Measurements from ENCODE around the gene C9orf72. TPM values are rescaled to one million over a fixed set of nuclear protein-coding genes. Genes with fewer than 3 reads are reported as not detected.

C9orf72 gene
- total and polyA plus RNA-seq, 2 of the 13 experiments (the other 11 are each of a cell fraction or from before 2014, with no cell fraction given): 3.1 to 5.9 TPM

- no peaks in the 10 kb centered on the region for H3K9me3 ChIP-seq (ENCODE audit: low read length)
- no peak overlapping the region for H3K27ac ChIP-seq (ENCODE audit: extremely low read length, insufficient read depth, low read length)
- ChIA-PET POLR2A (no interaction called here), CTCF (ENCODE audit: low intra/inter-chr PET ratio, low total read pairs) (no interaction called here)
- in situ Hi-C loops (cut with HindIII; ENCODE audit: extremely low pct_ligation_motif_present, low pct_unique_long_range_greater_than_20kb) (no loop called here), intact Hi-C loops (cut with micrococcal nuclease; ENCODE audit: unreplicated experiment) (no loop called here)
- WGBS (ENCODE audit: low lambda C conversion rate): 8% methylated on average over 4 of the region's 4 CpGs
- H3K4me2 ChIP-seq (ENCODE audit: low read depth, low read length): no peak overlapping the region
- no peak for TF ChIP-seq KLF13 (CRISPR knock-in tag; IDR thresholded peaks at IDR 0.05)
- TF ChIP-seq NCOR1 (IDR thresholded peaks at IDR 0.05; ENCODE audit: borderline replicate concordance, low read length): no peak
- TF ChIP-seq ZNF101 (CRISPR knock-in tag; IDR thresholded peaks at IDR 0.05; ENCODE audit: borderline replicate concordance, low read depth): no peak
- no peak for TF ChIP-seq ZNF383 (CRISPR knock-in tag; IDR thresholded peaks at IDR 0.05; ENCODE audit: borderline replicate concordance)
- TF ChIP-seq CENPBD1 (CRISPR knock-in tag; IDR thresholded peaks at IDR 0.05; ENCODE audit: borderline replicate concordance, low read depth): no peak
- no peak for TF ChIP-seq BATF2 (CRISPR knock-in tag; IDR thresholded peaks at IDR 0.05)
- no peak for TF ChIP-seq GZF1 (CRISPR knock-in tag; IDR thresholded peaks at IDR 0.05)
- no peak for TF ChIP-seq ZNF207 (IDR thresholded peaks at IDR 0.05; ENCODE audit: borderline replicate concordance)
- TF ChIP-seq ZBTB20 (CRISPR knock-in tag; IDR thresholded peaks at IDR 0.05; ENCODE audit: borderline replicate concordance, low read depth): no peak
- TF ChIP-seq SRY (CRISPR knock-in tag; IDR thresholded peaks at IDR 0.05): no peak
- TF ChIP-seq SMC3 (IDR thresholded peaks at IDR 0.05; ENCODE audit: low read length): no peak
- no peak for TF ChIP-seq AHR (CRISPR knock-in tag; IDR thresholded peaks at IDR 0.05)
- TF ChIP-seq GATAD2A (CRISPR knock-in tag; IDR thresholded peaks at IDR 0.05): no peak
- no peak for TF ChIP-seq PREB (CRISPR knock-in tag; IDR thresholded peaks at IDR 0.05)
- no peak for TF ChIP-seq DNMT3B (CRISPR knock-in tag; conservative IDR thresholded peaks at IDR 0.05)
- TF ChIP-seq GPN1 (CRISPR knock-in tag; IDR thresholded peaks at IDR 0.05; ENCODE audit: borderline replicate concordance): no peak
- TF ChIP-seq ZBTB4 (CRISPR knock-in tag; IDR thresholded peaks at IDR 0.05; ENCODE audit: borderline replicate concordance): no peak
- no peaks in the 10 kb centered on the region for H3K36me3 ChIP-seq (replicated peaks in 1 of 2; ENCODE audit: control insufficient read depth in 1 of 2, insufficient read depth in 2 of 2, low read length in 2 of 2)
- no TSS peak for BruUV-seq (replicated peaks)
- no peaks in the 10 kb centered on the region for H4K20me1 ChIP-seq (ENCODE audit: insufficient read depth, low read length)
- no peak overlapping the region for H3K9ac ChIP-seq (ENCODE audit: insufficient read depth, low read depth, low read length)
- FAIRE-seq (no peak), ATAC-seq (no peak), DNase-seq (ENCODE audit: low spot score) (no peak)
- H3K4me3 ChIP-seq (replicated peaks in 1 of 3; ENCODE audit: insufficient read depth in 1 of 3, low read depth in 2 of 3, low read length in 3 of 3): no peak overlapping the region
- H2AFZ ChIP-seq (ENCODE audit: low read length): no peak overlapping the region
- H3K79me2 ChIP-seq (ENCODE audit: insufficient read depth, low read length): no peaks in the 10 kb centered on the region
- no peaks in the 10 kb centered on the region for H3K4me1 ChIP-seq (ENCODE audit: insufficient read depth, low read length)
- no peaks in the 10 kb centered on the region for H3K27me3 ChIP-seq (ENCODE audit: control insufficient read depth in 1 of 2, insufficient read depth in 2 of 2, low read length in 2 of 2)
Observed at GRCh38 chr9:27518809-27519208, 54.5 kb downstream of the C9orf72 start.

All from HepG2 (cell line).